HG02938 (cell line): ENCODE measurements around the gene MRPL10.

Source experiments
- ATAC-seq: cut with Tn5 transposase; IDR thresholded peaks from one replicate; pipeline ENCODE4 v1.9.1; 2021; ENCODE audit warnings: mild to moderate bottlenecking, moderate library complexity; ENCODE audit not compliant: unreplicated experiment

MRPL10 gene

GRCh38 chr17:47831003-47831933, at the start of gene MRPL10, which contains the start of gene LRRC46:
Gene MRPL10 (minus strand): TSS chr17:47831541. CDS start chr17:47831511, 30 bp downstream.
Gene LRRC46 (plus strand): TSS chr17:47831670. CDS start chr17:47831990, 320 bp downstream.
- peak; percentile 82 for ATAC-seq

DNA sequence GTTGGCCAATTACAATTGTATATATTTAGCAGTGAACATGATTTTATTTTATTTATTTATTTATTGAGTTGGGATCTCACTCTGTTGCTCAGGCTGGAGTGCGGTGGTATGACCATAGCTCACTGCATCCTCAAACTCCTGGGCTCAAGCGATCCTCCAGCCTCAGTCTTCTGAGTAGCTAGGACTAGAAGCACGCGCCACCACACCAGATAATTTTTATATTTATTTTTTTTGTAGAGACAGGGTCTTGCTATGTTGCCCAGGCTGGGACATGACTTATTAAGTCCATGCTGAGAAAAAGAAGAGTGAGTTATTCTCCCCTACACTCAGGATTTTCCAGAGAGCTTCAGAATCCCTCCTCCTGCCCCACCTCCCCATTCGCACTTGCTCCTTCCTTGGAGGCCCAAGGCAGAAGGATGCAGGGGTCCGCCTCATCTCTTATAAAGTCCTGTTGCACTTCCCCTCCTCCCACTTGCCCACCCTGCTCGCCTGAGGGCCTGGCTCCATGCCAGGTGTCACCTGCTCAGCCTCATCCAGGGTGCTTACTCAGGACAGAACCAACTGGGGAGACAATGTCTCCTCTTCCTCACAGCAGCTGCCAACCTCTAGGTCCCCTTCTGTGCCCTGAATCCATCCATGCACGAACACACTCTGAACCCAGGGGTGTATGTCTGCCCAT, 48.6 kb upstream of the MRPL10 start:
- no peak for ATAC-seq

DNA sequence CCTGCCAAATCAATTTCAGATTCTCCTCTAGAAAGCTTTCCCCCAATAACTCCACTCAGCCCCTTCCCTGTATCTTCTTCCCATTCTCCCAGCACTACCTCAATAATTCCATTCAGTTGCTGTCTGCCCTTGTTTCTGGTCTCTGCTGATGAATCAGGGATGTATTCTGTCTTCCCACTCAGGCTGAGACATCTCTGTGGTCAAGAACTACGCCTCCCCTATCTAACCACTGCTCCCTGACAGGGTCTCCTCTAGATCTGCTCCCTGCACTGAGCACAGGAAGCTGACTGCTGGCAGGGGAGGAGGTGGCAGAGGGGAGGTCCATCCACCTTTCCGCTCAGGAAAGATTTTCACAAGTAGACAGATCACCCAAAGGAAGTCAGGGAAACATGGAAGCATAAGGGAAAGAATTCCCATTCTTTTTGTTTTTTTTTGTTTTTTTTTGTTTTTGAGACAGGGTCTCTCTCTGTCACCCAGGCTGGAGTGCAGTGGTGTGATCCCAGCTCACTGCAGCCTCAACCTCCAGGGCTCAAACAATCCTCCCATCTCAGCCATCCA, 47.8 kb upstream of the MRPL10 start:
- ATAC-seq = no peak

GRCh38 chr17:47878203-47879027, 47.1 kb upstream of the MRPL10 start:
- no peak for ATAC-seq

- ATAC-seq = no peak
These were observed 46.2 kb upstream of the MRPL10 start for GRCh38 chr17:47877368-47878034.

GRCh38 chr17:47875011-47875985, 44.0 kb upstream of the MRPL10 start:
- no peak for ATAC-seq

GRCh38 chr17:47873200-47874090, 42.1 kb upstream of the MRPL10 start:
- ATAC-seq = no peak

GRCh38 chr17:47872651-47873161, 41.4 kb upstream of the MRPL10 start:
- ATAC-seq = no peak

- no peak for ATAC-seq
These were observed 40.8 kb upstream of the MRPL10 start for GRCh38 chr17:47872019-47872650.

DNA sequence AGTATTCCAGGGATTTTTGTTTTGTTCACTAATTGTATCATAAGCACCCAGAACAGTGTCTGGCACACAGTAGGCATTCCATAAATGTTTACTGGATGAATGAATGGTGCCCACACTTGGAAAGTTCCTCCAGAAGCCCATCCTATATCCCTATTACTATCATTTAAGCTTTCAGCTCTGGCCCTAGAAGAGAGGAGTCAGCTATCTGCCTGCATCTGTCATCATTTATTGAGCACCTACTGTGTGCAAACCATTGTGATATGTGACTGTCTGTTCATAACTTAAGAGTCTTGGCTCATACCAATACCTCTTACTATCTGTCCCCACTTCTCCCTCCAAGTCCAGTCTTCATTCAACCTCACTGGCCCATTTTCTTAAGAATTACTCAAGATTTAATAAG, 39.7 kb upstream of the MRPL10 start:
- no peak for ATAC-seq

GRCh38 chr17:47870056-47870455, 38.7 kb upstream of the MRPL10 start:
- ATAC-seq = no peak

GRCh38 chr17:47869114-47869513, 37.8 kb upstream of the MRPL10 start:
- ATAC-seq = no peak

DNA sequence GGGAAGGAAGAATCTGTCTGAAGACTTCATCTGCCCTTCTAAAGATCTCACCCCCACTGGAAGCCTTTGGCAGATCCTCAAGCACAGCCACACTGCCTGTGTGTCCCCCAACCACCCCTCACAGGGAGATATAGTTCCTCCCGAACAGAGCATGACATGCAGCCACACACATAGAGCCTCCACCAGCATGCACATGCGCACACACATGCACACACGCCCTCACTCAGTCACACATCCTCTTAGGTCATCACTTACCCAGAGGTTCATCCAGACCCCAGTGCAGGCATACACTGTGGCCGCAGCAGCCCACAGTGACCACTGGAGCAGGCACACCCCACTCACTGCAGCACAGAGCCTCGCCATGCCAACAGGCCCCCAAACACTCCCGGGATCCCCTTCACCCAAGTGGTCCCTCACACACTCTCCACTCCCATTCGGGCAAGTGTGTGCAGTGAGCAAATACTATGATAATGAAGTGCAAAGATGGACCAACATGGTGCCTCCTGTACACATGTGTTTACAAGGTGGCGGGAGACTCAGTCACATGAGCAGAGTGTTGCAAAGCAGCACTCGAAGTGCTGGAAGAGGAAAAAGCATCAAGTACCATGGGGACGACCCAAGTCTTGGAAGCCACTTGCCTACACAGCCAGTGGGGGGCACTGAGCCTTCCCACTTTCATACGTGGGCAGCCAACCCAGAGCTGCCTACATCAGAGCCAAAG, 36.6 kb upstream of the MRPL10 start:
- no peak for ATAC-seq

DNA sequence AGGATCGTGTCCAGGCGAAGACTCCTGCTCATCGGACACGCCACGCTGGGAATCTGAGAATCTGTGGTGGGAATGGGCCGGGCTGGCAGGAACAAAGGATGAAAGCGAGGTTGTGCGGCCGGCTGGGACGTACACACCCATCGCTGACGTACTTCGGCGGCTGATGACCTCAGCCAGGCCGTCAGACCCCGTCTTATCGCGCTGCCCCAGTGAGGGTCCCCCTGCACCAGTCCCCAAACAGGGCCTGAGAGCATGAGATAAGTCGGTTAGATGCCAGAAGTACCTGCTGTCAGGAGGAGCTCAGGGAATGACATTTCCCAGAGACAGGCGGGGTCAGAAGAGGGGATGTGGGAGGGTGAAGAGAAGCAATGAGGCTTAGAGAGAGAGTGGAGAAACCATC, 35.6 kb upstream of the MRPL10 start:
- no peak for ATAC-seq

GRCh38 chr17:47864791-47865216, 33.5 kb upstream of the MRPL10 start:
- no peak for ATAC-seq

DNA sequence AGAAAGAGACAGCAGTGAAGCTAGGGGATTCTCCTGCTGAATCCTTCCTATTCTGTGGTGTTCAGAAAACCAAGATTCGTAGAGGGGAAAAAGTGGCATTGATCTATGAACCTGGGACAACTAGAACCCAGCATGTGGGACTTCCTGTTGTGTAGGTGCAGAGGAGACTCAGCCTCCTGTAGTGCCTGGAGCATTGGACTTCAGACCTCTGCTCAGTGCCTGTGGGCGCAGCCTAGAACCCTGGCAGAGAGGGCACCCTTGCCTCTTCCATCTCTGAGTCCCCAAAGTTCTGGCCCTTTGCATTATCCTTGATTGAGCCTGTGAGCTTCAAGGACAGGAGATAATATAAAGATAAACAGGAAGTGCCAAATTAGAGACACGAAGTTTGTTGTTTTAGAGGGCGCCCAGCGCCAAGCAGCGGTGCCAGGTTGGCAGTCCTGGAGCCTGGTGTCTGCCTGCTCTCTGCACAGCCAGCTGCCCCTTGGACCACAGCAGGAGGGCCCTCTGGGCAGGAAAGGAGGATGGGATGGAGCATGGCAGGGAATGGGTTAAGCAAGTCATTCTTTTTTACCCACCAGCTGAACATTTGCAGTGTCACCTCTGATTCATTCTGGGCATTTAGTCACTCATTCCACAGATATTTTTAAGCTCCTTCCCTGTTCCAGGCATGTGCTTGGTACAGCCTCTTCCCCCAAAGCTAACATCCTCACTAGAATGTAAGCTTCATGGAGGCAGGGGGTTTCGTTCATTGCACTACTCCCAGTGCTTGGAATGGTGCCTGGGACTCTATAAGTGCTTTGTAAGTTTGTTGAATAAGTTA, 31.5 kb upstream of the MRPL10 start:
- ATAC-seq = no peak
